NCI-H2171 (cell line): ENCODE data around the gene RHBG.

Source experiments
- DNase-seq: peaks from one replicate; lab custom pipeline; 2025; lab: John Stamatoyannopoulos, UW

RHBG gene

GRCh38 chr1:156406251-156406650 is 37.2 kb downstream of the RHBG start:
- no peak for DNase-seq

- DNase-seq = peak; percentile 83
Measured at GRCh38 chr1:156407344-156407743, 38.3 kb downstream of the RHBG start.

- DNase-seq = no peak
Measured at GRCh38 chr1:156407760-156408159, 38.7 kb downstream of the RHBG start.

- DNase-seq = no peak
Measured at GRCh38 chr1:156409439-156409838, 40.4 kb downstream of the RHBG start.

GRCh38 chr1:156410238-156410637 is 41.2 kb downstream of the RHBG start:
- no peak for DNase-seq

GRCh38 chr1:156410740-156411139 is 41.7 kb downstream of the RHBG start:
- no peak for DNase-seq

GRCh38 chr1:156412653-156413321 is 43.8 kb downstream of the RHBG start:
- no peak for DNase-seq

GRCh38 chr1:156413391-156414246 is 44.6 kb downstream of the RHBG start:
- peak; percentile 48 for DNase-seq

- DNase-seq = no peak
Measured at GRCh38 chr1:156414461-156415064, 45.6 kb downstream of the RHBG start.

GRCh38 chr1:156416993-156417392 is 48.0 kb downstream of the RHBG start:
- no peak for DNase-seq

GRCh38 chr1:156417401-156418020 is 48.5 kb downstream of the RHBG start:
- DNase-seq = no peak

- no peak for DNase-seq
Measured at GRCh38 chr1:156418416-156419070, 49.5 kb downstream of the RHBG start.

GRCh38 chr1:156419854-156420204 is 50.8 kb downstream of the RHBG start:
- no peak for DNase-seq

- no peak for DNase-seq
Measured at GRCh38 chr1:156420205-156421061, 51.4 kb downstream of the RHBG start.

GRCh38 chr1:156421062-156421938 is 52.3 kb downstream of the RHBG start:
- DNase-seq = peak; percentile 84

- DNase-seq = no peak
Measured at GRCh38 chr1:156421939-156422601, 53.1 kb downstream of the RHBG start.

GRCh38 chr1:156422602-156423091 is 53.6 kb downstream of the RHBG start:
- no peak for DNase-seq

GRCh38 chr1:156423422-156424352 is 54.7 kb downstream of the RHBG start:
- no peak for DNase-seq
